ENCODE data around the gene CERS3. TPM values are rescaled to one million over a fixed set of nuclear protein-coding genes. Genes with fewer than 3 reads are reported as not detected.

Gene CERS3
- polyA plus RNA-seq, 1 of the 3 experiments (the other 2 are of a cell fraction), result not detected

- no peaks in the 10 kb centered on the region for H3K4me1 ChIP-seq (ENCODE audit: control insufficient read depth in 1 of 2, insufficient read depth in 2 of 2, low read depth in 1 of 2, low read length in 1 of 2)
- H3K36me3 ChIP-seq (replicated peaks in 1 of 2; ENCODE audit: control insufficient read depth in 1 of 2, insufficient read depth in 2 of 2, low read length in 1 of 2), result no peaks in the 10 kb centered on the region
- H3K4me2 ChIP-seq, result no peak overlapping the region
- H3K9ac ChIP-seq, result no peak overlapping the region
- no peaks in the 10 kb centered on the region for H3F3A ChIP-seq (replicated peaks; ENCODE audit: insufficient read depth)
- no peak for TF ChIP-seq CTCF (IDR thresholded peaks at IDR 0.05)
- TF ChIP-seq, protein P1, sequence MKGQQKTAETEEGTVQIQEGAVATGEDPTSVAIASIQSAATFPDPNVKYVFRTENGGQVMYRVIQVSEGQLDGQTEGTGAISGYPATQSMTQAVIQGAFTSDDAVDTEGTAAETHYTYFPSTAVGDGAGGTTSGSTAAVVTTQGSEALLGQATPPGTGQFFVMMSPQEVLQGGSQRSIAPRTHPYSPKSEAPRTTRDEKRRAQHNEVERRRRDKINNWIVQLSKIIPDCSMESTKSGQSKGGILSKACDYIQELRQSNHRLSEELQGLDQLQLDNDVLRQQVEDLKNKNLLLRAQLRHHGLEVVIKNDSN (IDR thresholded peaks at IDR 0.05; ENCODE audit: borderline replicate concordance, low read depth), result no peak
- CTCF ChIA-PET, result interaction anchor here (1.0 to 5.0 kb wide), 2 partner anchors 11 to 45 kb away, joined by 4 to 21 read pairs; no protein-coding TSS in a partner anchor
- no peaks in the 10 kb centered on the region for H3K9me2 ChIP-seq
- H3K27ac ChIP-seq (ENCODE audit: low read depth in 2 of 2, low read length in 1 of 2), result no peak overlapping the region
- H3K79me2 ChIP-seq (ENCODE audit: insufficient read depth), result no peaks in the 10 kb centered on the region
- no peak overlapping the region for H2AFZ ChIP-seq (ENCODE audit: low read depth)
- no peak overlapping the region for H3K4me3 ChIP-seq (ENCODE audit: low read depth in 2 of 2, low read length in 1 of 2)
- H3K9me3 ChIP-seq, result no peaks in the 10 kb centered on the region
- no peak for DNase-seq
- H3K27me3 ChIP-seq (ENCODE audit: insufficient read depth), result no peaks in the 10 kb centered on the region
- H4K20me1 ChIP-seq (ENCODE audit: insufficient read depth), result no peaks in the 10 kb centered on the region
- WGBS (ENCODE audit: low lambda C conversion rate), result 4% methylated on average over 4 of the region's 4 CpGs
- POLR2A ChIA-PET, result no interaction called here
These were observed 133.9 kb downstream of the CERS3 start for GRCh38 chr15:100394736-100395440.

- no peaks in the 10 kb centered on the region for H4K20me1 ChIP-seq (ENCODE audit: insufficient read depth)
- POLR2A ChIA-PET, result no interaction called here
- CTCF ChIA-PET, result interaction anchor here (0.6 to 5.0 kb wide), 3 partner anchors 9 to 614 kb away, joined by 3 to 21 read pairs (median 5); no protein-coding TSS in a partner anchor
- TF ChIP-seq RFX5 (IDR thresholded peaks at IDR 0.05; ENCODE audit: low read length) (no peak), MEF2A (IDR thresholded peaks at IDR 0.05; ENCODE audit: borderline replicate concordance, low read depth) (no peak), ZBTB33 (IDR thresholded peaks at IDR 0.05; ENCODE audit: borderline replicate concordance, low read depth) (no peak), FOSL2 (IDR thresholded peaks at IDR 0.05; ENCODE audit: borderline replicate concordance, low read depth) (no peak), CHD2 (IDR thresholded peaks at IDR 0.05; ENCODE audit: low read length, partially characterized antibody) (no peak), YY1 (IDR thresholded peaks at IDR 0.05; ENCODE audit: low read depth) (no peak), TEAD4 (IDR thresholded peaks at IDR 0.05; ENCODE audit: borderline replicate concordance, insufficient read depth) (no peak), SIN3A (IDR thresholded peaks at IDR 0.05; ENCODE audit: borderline replicate concordance, low read depth, low read length) (no peak), NRF1 (IDR thresholded peaks at IDR 0.05; ENCODE audit: low read depth, low read length) (no peak), GATA2 (CRISPR knock-in tag; IDR thresholded peaks at IDR 0.05) (no peak), MXI1 (IDR thresholded peaks at IDR 0.05; ENCODE audit: low read depth, low read length) (no peak), PBX3 (IDR thresholded peaks at IDR 0.05) (no peak), EZH2phosphoT487 (IDR thresholded peaks at IDR 0.05; ENCODE audit: borderline replicate concordance, low read depth) (no peak), RXRA (IDR thresholded peaks at IDR 0.05; ENCODE audit: borderline replicate concordance, low read depth) (no peak)
- TF ChIP-seq, protein P2, sequence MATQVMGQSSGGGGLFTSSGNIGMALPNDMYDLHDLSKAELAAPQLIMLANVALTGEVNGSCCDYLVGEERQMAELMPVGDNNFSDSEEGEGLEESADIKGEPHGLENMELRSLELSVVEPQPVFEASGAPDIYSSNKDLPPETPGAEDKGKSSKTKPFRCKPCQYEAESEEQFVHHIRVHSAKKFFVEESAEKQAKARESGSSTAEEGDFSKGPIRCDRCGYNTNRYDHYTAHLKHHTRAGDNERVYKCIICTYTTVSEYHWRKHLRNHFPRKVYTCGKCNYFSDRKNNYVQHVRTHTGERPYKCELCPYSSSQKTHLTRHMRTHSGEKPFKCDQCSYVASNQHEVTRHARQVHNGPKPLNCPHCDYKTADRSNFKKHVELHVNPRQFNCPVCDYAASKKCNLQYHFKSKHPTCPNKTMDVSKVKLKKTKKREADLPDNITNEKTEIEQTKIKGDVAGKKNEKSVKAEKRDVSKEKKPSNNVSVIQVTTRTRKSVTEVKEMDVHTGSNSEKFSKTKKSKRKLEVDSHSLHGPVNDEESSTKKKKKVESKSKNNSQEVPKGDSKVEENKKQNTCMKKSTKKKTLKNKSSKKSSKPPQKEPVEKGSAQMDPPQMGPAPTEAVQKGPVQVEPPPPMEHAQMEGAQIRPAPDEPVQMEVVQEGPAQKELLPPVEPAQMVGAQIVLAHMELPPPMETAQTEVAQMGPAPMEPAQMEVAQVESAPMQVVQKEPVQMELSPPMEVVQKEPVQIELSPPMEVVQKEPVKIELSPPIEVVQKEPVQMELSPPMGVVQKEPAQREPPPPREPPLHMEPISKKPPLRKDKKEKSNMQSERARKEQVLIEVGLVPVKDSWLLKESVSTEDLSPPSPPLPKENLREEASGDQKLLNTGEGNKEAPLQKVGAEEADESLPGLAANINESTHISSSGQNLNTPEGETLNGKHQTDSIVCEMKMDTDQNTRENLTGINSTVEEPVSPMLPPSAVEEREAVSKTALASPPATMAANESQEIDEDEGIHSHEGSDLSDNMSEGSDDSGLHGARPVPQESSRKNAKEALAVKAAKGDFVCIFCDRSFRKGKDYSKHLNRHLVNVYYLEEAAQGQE (IDR thresholded peaks at IDR 0.05; ENCODE audit: low read depth, low read length), result no peak
These were observed 135.7 kb downstream of the CERS3 start for GRCh38 chr15:100393008-100393407.

More at GRCh38 chr15:100393008-100393407, 135.7 kb downstream of the CERS3 start:
- WGBS (ENCODE audit: low lambda C conversion rate), result 13% methylated on average over 2 of the region's 2 CpGs
- no peak for DNase-seq
- Histone ChIP-seq H3K9ac (no peak overlapping the region), H2AFZ (ENCODE audit: low read depth) (no peak overlapping the region), H3K27ac (ENCODE audit: low read depth in 2 of 2, low read length in 1 of 2) (no peak overlapping the region), H3K9me2 (no peaks in the 10 kb centered on the region), H3K79me2 (ENCODE audit: insufficient read depth) (no peaks in the 10 kb centered on the region), H3K9me3 (no peaks in the 10 kb centered on the region), H3K4me2 (no peak overlapping the region), H3K4me3 (ENCODE audit: low read depth in 2 of 2, low read length in 1 of 2) (no peak overlapping the region), H3K27me3 (ENCODE audit: insufficient read depth) (no peaks in the 10 kb centered on the region), H3F3A (replicated peaks; ENCODE audit: insufficient read depth) (no peaks in the 10 kb centered on the region), H3K4me1 (ENCODE audit: control insufficient read depth in 1 of 2, insufficient read depth in 2 of 2, low read depth in 1 of 2, low read length in 1 of 2) (no peaks in the 10 kb centered on the region), H3K36me3 (replicated peaks in 1 of 2; ENCODE audit: control insufficient read depth in 1 of 2, insufficient read depth in 2 of 2, low read length in 1 of 2) (no peaks in the 10 kb centered on the region)
